GM23338 (cell line): Measurements from ENCODE around the gene SFXN1.

Experiments used
- ETS1 ChIP-seq: IDR thresholded peaks from 2 replicates; pipeline ENCODE4 v1.6.1; 2016; ENCODE audit warnings: antibody characterized with exemption
- EZH2 ChIP-seq: fragments of 200-600 bp; sonication (generic); IDR thresholded peaks from one replicate; pipeline ENCODE4 v1.8.0; 2017; ENCODE audit warnings: antibody characterized with exemption, mild to moderate bottlenecking, low read depth; ENCODE audit not compliant: unreplicated experiment
- EZH2phosphoT487 ChIP-seq: fragments of 200-600 bp; sonication (generic); IDR thresholded peaks from one replicate; pipeline ENCODE4 v1.8.1; 2018; ENCODE audit warnings: antibody characterized with exemption; ENCODE audit not compliant: unreplicated experiment
- JUNB ChIP-seq: IDR thresholded peaks from one replicate; pipeline ENCODE4 v1.6.1; 2016; ENCODE audit warnings: antibody characterized with exemption; ENCODE audit not compliant: unreplicated experiment
- POLR2AphosphoS5 ChIP-seq: IDR thresholded peaks from 2 replicates; pipeline ENCODE4 v1.6.1; 2016; ENCODE audit warnings: antibody characterized with exemption, low read depth
- ZNF331 ChIP-seq: fragments of 250-450 bp; sonication (Bioruptor Pico); IDR thresholded peaks from 2 replicates; pipeline ENCODE4 v1.5.0; 2020; ENCODE audit warnings: low read depth, mild to moderate bottlenecking, moderate library complexity
- TF ChIP-seq, protein P1 (sequence below), 2 experiments: fragments of 200-600 bp in 1 of 2; sonication (generic) in 1 of 2; conservative IDR thresholded peaks; 2 replicates each; pipeline versions ENCODE4 v1.5.1 to v1.6.1; 2016 to 2017; ENCODE audit warnings: antibody characterized with exemption in 2 of 2, low read depth in 2 of 2, mild to moderate bottlenecking in 2 of 2, moderate library complexity in 1 of 2
- TF ChIP-seq, protein P2 (sequence below): IDR thresholded peaks from one replicate; pipeline ENCODE4 v1.6.1; 2018; ENCODE audit warnings: antibody characterized with exemption; ENCODE audit not compliant: unreplicated experiment

DNA sequence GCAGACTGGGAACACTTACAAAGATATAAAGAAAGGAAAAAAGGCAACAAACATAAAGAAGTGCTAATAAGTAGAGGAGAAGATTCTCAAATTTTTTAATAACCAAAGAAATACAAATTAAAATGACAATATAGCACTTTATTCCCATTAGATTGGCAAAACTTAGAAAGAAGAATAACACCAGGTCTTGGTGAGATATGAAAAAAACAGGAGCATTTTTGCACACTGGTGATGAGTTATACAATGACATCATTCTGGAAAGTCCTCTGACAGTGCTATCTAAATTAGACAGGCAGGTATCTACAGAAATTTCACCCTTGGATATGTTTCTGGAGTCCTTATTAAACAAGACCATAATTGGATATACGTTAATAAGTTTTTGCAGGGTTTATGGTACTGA is 9.5 kb upstream of the SFXN1 start:
- TF ChIP-seq, protein P1, sequence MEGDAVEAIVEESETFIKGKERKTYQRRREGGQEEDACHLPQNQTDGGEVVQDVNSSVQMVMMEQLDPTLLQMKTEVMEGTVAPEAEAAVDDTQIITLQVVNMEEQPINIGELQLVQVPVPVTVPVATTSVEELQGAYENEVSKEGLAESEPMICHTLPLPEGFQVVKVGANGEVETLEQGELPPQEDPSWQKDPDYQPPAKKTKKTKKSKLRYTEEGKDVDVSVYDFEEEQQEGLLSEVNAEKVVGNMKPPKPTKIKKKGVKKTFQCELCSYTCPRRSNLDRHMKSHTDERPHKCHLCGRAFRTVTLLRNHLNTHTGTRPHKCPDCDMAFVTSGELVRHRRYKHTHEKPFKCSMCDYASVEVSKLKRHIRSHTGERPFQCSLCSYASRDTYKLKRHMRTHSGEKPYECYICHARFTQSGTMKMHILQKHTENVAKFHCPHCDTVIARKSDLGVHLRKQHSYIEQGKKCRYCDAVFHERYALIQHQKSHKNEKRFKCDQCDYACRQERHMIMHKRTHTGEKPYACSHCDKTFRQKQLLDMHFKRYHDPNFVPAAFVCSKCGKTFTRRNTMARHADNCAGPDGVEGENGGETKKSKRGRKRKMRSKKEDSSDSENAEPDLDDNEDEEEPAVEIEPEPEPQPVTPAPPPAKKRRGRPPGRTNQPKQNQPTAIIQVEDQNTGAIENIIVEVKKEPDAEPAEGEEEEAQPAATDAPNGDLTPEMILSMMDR (conservative IDR thresholded peaks at IDR 0.05; ENCODE audit: low read depth in 2 of 2): no peak
- TF ChIP-seq EZH2 (no peak), POLR2AphosphoS5 (no peak), JUNB (no peak), EZH2phosphoT487 (no peak), ZNF331 (CRISPR knock-in tag) (no peak), ETS1 (no peak)
- TF ChIP-seq, protein P2, sequence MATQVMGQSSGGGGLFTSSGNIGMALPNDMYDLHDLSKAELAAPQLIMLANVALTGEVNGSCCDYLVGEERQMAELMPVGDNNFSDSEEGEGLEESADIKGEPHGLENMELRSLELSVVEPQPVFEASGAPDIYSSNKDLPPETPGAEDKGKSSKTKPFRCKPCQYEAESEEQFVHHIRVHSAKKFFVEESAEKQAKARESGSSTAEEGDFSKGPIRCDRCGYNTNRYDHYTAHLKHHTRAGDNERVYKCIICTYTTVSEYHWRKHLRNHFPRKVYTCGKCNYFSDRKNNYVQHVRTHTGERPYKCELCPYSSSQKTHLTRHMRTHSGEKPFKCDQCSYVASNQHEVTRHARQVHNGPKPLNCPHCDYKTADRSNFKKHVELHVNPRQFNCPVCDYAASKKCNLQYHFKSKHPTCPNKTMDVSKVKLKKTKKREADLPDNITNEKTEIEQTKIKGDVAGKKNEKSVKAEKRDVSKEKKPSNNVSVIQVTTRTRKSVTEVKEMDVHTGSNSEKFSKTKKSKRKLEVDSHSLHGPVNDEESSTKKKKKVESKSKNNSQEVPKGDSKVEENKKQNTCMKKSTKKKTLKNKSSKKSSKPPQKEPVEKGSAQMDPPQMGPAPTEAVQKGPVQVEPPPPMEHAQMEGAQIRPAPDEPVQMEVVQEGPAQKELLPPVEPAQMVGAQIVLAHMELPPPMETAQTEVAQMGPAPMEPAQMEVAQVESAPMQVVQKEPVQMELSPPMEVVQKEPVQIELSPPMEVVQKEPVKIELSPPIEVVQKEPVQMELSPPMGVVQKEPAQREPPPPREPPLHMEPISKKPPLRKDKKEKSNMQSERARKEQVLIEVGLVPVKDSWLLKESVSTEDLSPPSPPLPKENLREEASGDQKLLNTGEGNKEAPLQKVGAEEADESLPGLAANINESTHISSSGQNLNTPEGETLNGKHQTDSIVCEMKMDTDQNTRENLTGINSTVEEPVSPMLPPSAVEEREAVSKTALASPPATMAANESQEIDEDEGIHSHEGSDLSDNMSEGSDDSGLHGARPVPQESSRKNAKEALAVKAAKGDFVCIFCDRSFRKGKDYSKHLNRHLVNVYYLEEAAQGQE: no peak
